Spleen (tissue), 11 donors: ENCODE measurements around the gene CTLA4. TPM values are rescaled to one million over a fixed set of nuclear protein-coding genes. Genes with fewer than 3 reads are reported as not detected.

ENCODE experiments used
- DNase-seq: peaks from one replicate; pipeline ENCODE4 v3.0.0-alpha.2; 2020
- H3K27ac ChIP-seq, 8 donors: fragments of 200-600 bp; sonication (generic) in 7 of 8; 1 replicate in 4 of 8; 2 replicates in 4 of 8; pipeline versions ENCODE4 v1.5.0 to v1.8.0; 2016 to 2021; ENCODE audit warnings: inconsistent platforms in 4 of 8, mild to moderate bottlenecking in 4 of 8, moderate library complexity in 1 of 8
- H3K27me3 ChIP-seq, 7 donors: fragments of 200-600 bp; sonication (generic) in 6 of 7; replicated peaks in 1 of 7; 1 replicate in 4 of 7; 2 replicates in 3 of 7; pipeline versions ENCODE4 v1.5.0 to v1.8.0; 2016 to 2021; ENCODE audit warnings: inconsistent platforms in 3 of 7, mild to moderate bottlenecking in 1 of 7
- H3K36me3 ChIP-seq, 6 donors: fragments of 200-600 bp; sonication (generic) in 5 of 6; 1 replicate in 4 of 6; 2 replicates in 2 of 6; pipeline versions ENCODE4 v1.5.0 to v1.8.0; 2016 to 2021; ENCODE audit warnings: inconsistent platforms in 2 of 6
- H3K4me1 ChIP-seq, 6 donors: fragments of 200-600 bp; sonication (generic) in 5 of 6; 1 replicate in 3 of 6; 2 replicates in 3 of 6; pipeline versions ENCODE4 v1.5.0 to v1.8.0; 2016 to 2021; ENCODE audit warnings: inconsistent platforms in 3 of 6
- H3K4me3 ChIP-seq, 8 donors: fragments of 200-600 bp; sonication (generic) in 7 of 8; 1 replicate in 4 of 8; 2 replicates in 4 of 8; pipeline versions ENCODE4 v1.5.0 to v1.8.0; 2016 to 2021; ENCODE audit warnings: inconsistent platforms in 4 of 8, mild to moderate bottlenecking in 4 of 8, moderate library complexity in 2 of 8
- H3K9me3 ChIP-seq, 8 donors: fragments of 200-600 bp; sonication (generic) in 7 of 8; 1 replicate in 4 of 8; 2 replicates in 4 of 8; pipeline versions ENCODE4 v1.5.0 to v1.8.0; 2016 to 2021; ENCODE audit warnings: inconsistent platforms in 4 of 8
- CTCF ChIP-seq, 11 experiments: fragments of 200-600 bp in 7 of 11; fragments of 450-650 bp in 4 of 11; sonication (generic) in 4 of 11; IDR thresholded peaks in 8 of 11; conservative IDR thresholded peaks in 3 of 11; 1 replicate in 7 of 11; 2 replicates in 4 of 11; pipeline versions ENCODE4 v1.4.0 to v1.8.0; 2016 to 2021; ENCODE audit warnings: antibody characterized with exemption in 11 of 11, inconsistent platforms in 4 of 11, mild to moderate bottlenecking in 1 of 11
- POLR2A ChIP-seq, 3 donors: fragments of 450-650 bp; IDR thresholded peaks; one replicate each; pipeline ENCODE4 v1.5.1; 2017; ENCODE audit warnings: antibody characterized with exemption in 3 of 3, mild to moderate bottlenecking in 1 of 3
- POLR2AphosphoS5 ChIP-seq, 3 donors: sonication (generic); formaldehyde crosslinking; IDR thresholded peaks; one replicate each; pipeline ENCODE4 v1.5.1; 2017; ENCODE audit warnings: antibody characterized with exemption in 3 of 3
- WGBS, 5 donors: extraction: QIAGEN DNeasy Blood & Tissue Kit in 3 of 5; methylation state at CpG; one replicate each; pipeline versions ENCODE4 v1.1.5 to v1.1.7; 2013 to 2018; 5-methylcytosine and 5-hydroxymethylcytosine counted together
- intact Hi-C: fragments of 100-400 bp; cut with DNase I; formaldehyde crosslinking; loops from one replicate; pipeline ENCODE4 v1.15.0; 2023; ENCODE audit warnings: low total_unique reads
- polyA plus RNA-seq, 3 donors: library from polyadenylated mRNA; stranded (reverse); fragments of 200-250 nt; gene quantifications; one replicate each; pipeline ENCODE4 v1.2.1, GENCODE V29; 2013
- total RNA-seq, 7 donors: library from RNA; depleted of rRNA in 3 of 7; stranded (reverse); fragments of >200 nt in 3 of 7; fragmentation: NEBNext Ultra II Directional in 4 of 7; extraction: Animal tissue kit (Norgen Biotek cat#: 25700) in 4 of 7; gene quantifications; one replicate each; pipeline versions ENCODE4 v1.1.0 to v1.2.1, GENCODE V29; 2016 to 2021
- donor health status: healthy with polysubstance abuse.
- donor health status: DM: no; HTN: no; CAD: no; lungs with moderate emphysema.
- donor health status: DM: no; HTN: no; CAD: no.
- donor health status: Bipolar disorder and iron deficiency.
- donor health status: healthy.
- donor health status: DM: no; HTN: no; CAD: no.
- donor health status: DM: yes; HTN: yes; CAD: no.

The CTLA4 gene
- total and polyA plus RNA-seq, 10 donors: 1.4 to 9.9 (median 2.9) TPM

- Histone ChIP-seq H3K36me3 (no peaks in the 10 kb centered on the region), H3K27me3 (peaks cover 0 to 3% (median 0%) of the 10 kb centered on the region in 7 donors), H3K27ac (no peak overlapping the region), H3K4me1 (peaks cover 0 to 33% (median 7%) of the 10 kb centered on the region in 6 donors), H3K9me3 (no peaks in the 10 kb centered on the region), H3K4me3 (no peak overlapping the region)
- TF ChIP-seq POLR2AphosphoS5 (IDR thresholded peaks at IDR 0.05) (no peak), POLR2A (IDR thresholded peaks at IDR 0.05) (no peak), CTCF (IDR thresholded peaks at IDR 0.05 in 8 of 11, conservative IDR thresholded peaks at IDR 0.05 in 3 of 11) (no peak)
- intact Hi-C loops: no loop called here
- DNase-seq: no peak
These were observed 12.3 kb upstream of the CTLA4 start for GRCh38 chr2:203855274-203855673.

GRCh38 chr2:203857656-203858055, 9.9 kb upstream of the CTLA4 start:
- intact Hi-C loops: no loop called here
- Histone ChIP-seq H3K4me1 (peaks cover 0 to 33% (median 7%) of the 10 kb centered on the region in 6 donors), H3K36me3 (no peaks in the 10 kb centered on the region), H3K27ac (no peak overlapping the region), H3K4me3 (no peak overlapping the region), H3K9me3 (no peaks in the 10 kb centered on the region), H3K27me3 (peaks cover 0 to 3% (median 0%) of the 10 kb centered on the region in 7 donors)
- TF ChIP-seq POLR2AphosphoS5 (IDR thresholded peaks at IDR 0.05) (no peak), POLR2A (IDR thresholded peaks at IDR 0.05) (no peak), CTCF (IDR thresholded peaks at IDR 0.05 in 8 of 11, conservative IDR thresholded peaks at IDR 0.05 in 3 of 11) (no peak)
- DNase-seq: no peak
- 21 to 52% (median 32%) methylated on average over 2 of the region's 2 CpGs for WGBS, 5 donors

- WGBS, 5 donors: 85 to 97% (median 94%) methylated on average over 2 of the region's 2 CpGs
- no peak for DNase-seq
- Histone ChIP-seq H3K4me1 (peaks cover 0 to 33% (median 7%) of the 10 kb centered on the region in 6 donors), H3K4me3 (no peak overlapping the region), H3K27me3 (peaks cover 0 to 3% (median 0%) of the 10 kb centered on the region in 7 donors), H3K36me3 (no peaks in the 10 kb centered on the region), H3K27ac (no peak overlapping the region), H3K9me3 (no peaks in the 10 kb centered on the region)
- intact Hi-C loops: no loop called here
- no peak for TF ChIP-seq POLR2A (IDR thresholded peaks at IDR 0.05)
- TF ChIP-seq CTCF (IDR thresholded peaks at IDR 0.05 in 8 of 11, conservative IDR thresholded peaks at IDR 0.05 in 3 of 11): no peak
These were observed 9.4 kb upstream of the CTLA4 start for GRCh38 chr2:203858176-203858575.

- no peak overlapping the region for H3K4me3 ChIP-seq
- H3K36me3 ChIP-seq: no peaks in the 10 kb centered on the region
- peak overlapping the region in 3 of 8 donors; percentile 7 to 38 (median 24) for H3K27ac ChIP-seq
- H3K9me3 ChIP-seq: peaks cover 0 to 7% (median 0%) of the 10 kb centered on the region in 8 donors
- TF ChIP-seq POLR2A (IDR thresholded peaks at IDR 0.05) (no peak), POLR2AphosphoS5 (IDR thresholded peaks at IDR 0.05) (no peak), CTCF (IDR thresholded peaks at IDR 0.05 in 8 of 11, conservative IDR thresholded peaks at IDR 0.05 in 3 of 11) (no peak)
- intact Hi-C loops: no loop called here
- H3K27me3 ChIP-seq: peaks cover 0 to 3% (median 0%) of the 10 kb centered on the region in 7 donors
- 64 to 76% (median 70%) methylated on average over 3 of the region's 3 CpGs for WGBS, 5 donors
- peaks cover 0 to 33% (median 7%) of the 10 kb centered on the region in 6 donors for H3K4me1 ChIP-seq
- no peak for DNase-seq
These were observed 8.4 kb upstream of the CTLA4 start for GRCh38 chr2:203859030-203859789.
